ENCODE measurements around the gene PPP4R4.
"Not testable (repeated sequence)": the region's sequence is repeated elsewhere in the genome, so short reads cannot be mapped to it uniquely, and the experiment has no call there.

The PPP4R4 gene

GRCh38 chr14:94180655-94181271 is 6.6 kb downstream of the PPP4R4 start:
- peak; percentile 20 for DNase-seq (ENCODE audit: low read depth, low spot score)

- no peak for DNase-seq (ENCODE audit: low read depth, low spot score)
Measured at GRCh38 chr14:94181835-94182234, 7.7 kb downstream of the PPP4R4 start.

GRCh38 chr14:94192536-94192935 is 18.4 kb downstream of the PPP4R4 start:
- DNase-seq (ENCODE audit: low read depth, low spot score) = no peak

- DNase-seq (ENCODE audit: low read depth, low spot score) = no peak
Measured at GRCh38 chr14:94193776-94194175, 19.7 kb downstream of the PPP4R4 start.

- no peak for DNase-seq (ENCODE audit: low read depth, low spot score)
Measured at GRCh38 chr14:94196057-94196456, 21.9 kb downstream of the PPP4R4 start.

GRCh38 chr14:94203473-94204210 is 29.5 kb downstream of the PPP4R4 start:
- DNase-seq (ENCODE audit: low read depth, low spot score) = no peak

- DNase-seq (ENCODE audit: low read depth, low spot score) = no peak
Measured at GRCh38 chr14:94213021-94213420, 38.9 kb downstream of the PPP4R4 start.

GRCh38 chr14:94213741-94214140 is 39.6 kb downstream of the PPP4R4 start:
- DNase-seq (ENCODE audit: low read depth, low spot score) = no peak

GRCh38 chr14:94217116-94217515 is 43.0 kb downstream of the PPP4R4 start:
- peak; percentile 55 for DNase-seq (ENCODE audit: low read depth, low spot score)

GRCh38 chr14:94218198-94218886 is 44.2 kb downstream of the PPP4R4 start:
- not testable (repeated sequence) for DNase-seq (ENCODE audit: low read depth, low spot score)

- DNase-seq (ENCODE audit: low read depth, low spot score) = no peak
Measured at GRCh38 chr14:94224040-94224439, 49.9 kb downstream of the PPP4R4 start.

GRCh38 chr14:94225460-94226378 is 51.6 kb downstream of the PPP4R4 start:
- no peak for DNase-seq (ENCODE audit: low read depth, low spot score)

GRCh38 chr14:94227029-94227428 is 52.9 kb downstream of the PPP4R4 start:
- no peak for DNase-seq (ENCODE audit: low read depth, low spot score)

GRCh38 chr14:94237046-94237445 is 62.9 kb downstream of the PPP4R4 start:
- no peak for DNase-seq (ENCODE audit: low read depth, low spot score)

GRCh38 chr14:94237983-94238382 is 63.9 kb downstream of the PPP4R4 start:
- no peak for DNase-seq (ENCODE audit: low read depth, low spot score)

GRCh38 chr14:94239406-94239805 is 65.3 kb downstream of the PPP4R4 start:
- no peak for DNase-seq (ENCODE audit: low read depth, low spot score)

- no peak for DNase-seq (ENCODE audit: low read depth, low spot score)
Measured at GRCh38 chr14:94244182-94244581, 70.1 kb downstream of the PPP4R4 start.

GRCh38 chr14:94264195-94264594 is 90.1 kb downstream of the PPP4R4 start:
- not testable (repeated sequence) for DNase-seq (ENCODE audit: low read depth, low spot score)

GRCh38 chr14:94267352-94267751 is 93.2 kb downstream of the PPP4R4 start:
- no peak for DNase-seq (ENCODE audit: low read depth, low spot score)

GRCh38 chr14:94268582-94268981 is 94.5 kb downstream of the PPP4R4 start:
- not testable (repeated sequence) for DNase-seq (ENCODE audit: low read depth, low spot score)

- no peak for DNase-seq (ENCODE audit: low read depth, low spot score)
Measured at GRCh38 chr14:94269156-94269555, 95.0 kb downstream of the PPP4R4 start.

All from ELF-1 (cell line).